Measurements from ENCODE around the gene KIF18A. TPM values are rescaled to one million over a fixed set of nuclear protein-coding genes. Genes with fewer than 3 reads are reported as not detected.

KIF18A gene
- total and polyA plus RNA-seq, 9 of the 15 experiments (the other 6 are each of a cell fraction or from before 2014, with no cell fraction given) = 15.1 to 36.1 (median 24.3) TPM

DNA sequence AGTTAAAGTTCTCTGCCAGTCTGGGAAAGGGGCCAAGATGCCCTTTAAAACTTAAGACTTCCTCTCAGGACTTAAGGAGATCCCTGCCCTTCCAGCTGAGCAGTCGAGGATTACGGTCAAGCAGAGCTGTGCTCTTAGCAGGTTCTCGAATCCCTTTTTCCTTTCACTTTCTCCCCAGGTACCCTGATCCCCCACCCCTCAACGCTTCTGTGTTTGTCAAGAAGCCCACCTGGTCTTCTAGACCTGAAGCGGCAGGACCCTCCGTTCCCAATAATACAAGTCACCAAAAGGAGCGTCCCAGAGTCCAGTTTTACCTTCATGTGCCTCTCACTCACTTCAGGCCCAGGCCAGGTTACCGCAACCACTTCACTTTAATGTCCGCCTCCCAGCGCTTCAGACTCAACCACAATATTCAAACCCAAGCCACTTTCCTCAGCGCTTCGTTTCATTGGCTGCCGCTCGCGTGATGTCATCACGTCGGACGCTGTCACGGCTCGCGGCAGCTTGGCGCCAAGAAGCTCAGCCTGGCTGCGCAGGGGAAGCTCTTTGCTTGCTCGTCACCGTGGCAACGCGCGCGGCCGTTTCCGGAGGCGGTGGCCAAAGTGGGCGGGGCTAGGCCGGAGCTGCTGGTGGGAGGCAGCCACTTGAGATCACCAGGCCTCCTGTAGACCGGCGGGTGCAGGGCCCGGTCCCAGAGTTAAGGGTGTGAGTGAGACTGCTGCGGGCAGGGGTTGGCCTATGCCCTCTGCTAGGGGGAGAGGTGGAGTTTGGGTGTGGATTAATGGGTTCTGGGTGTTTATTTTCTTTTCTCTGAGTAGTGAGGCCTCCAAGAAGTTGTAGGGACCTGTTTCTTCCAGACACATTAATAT, at the start of gene KIF18A, which contains the start of gene METTL15 (continued):
- TF ChIP-seq PCBP2 (IDR thresholded peaks at IDR 0.05; ENCODE audit: low read depth, low read length, poor library complexity, severe bottlenecking) = no peak
- no peak for TF ChIP-seq ZNF354B (CRISPR knock-in tag; IDR thresholded peaks at IDR 0.05)
- no peak for TF ChIP-seq SIX5 (IDR thresholded peaks at IDR 0.05; ENCODE audit: borderline replicate concordance in 1 of 2, insufficient read depth in 1 of 2, low read depth in 1 of 2, low read length in 2 of 2)
- no peak for TF ChIP-seq SMARCA4 (IDR thresholded peaks at IDR 0.05)
- TF ChIP-seq, protein P1, sequence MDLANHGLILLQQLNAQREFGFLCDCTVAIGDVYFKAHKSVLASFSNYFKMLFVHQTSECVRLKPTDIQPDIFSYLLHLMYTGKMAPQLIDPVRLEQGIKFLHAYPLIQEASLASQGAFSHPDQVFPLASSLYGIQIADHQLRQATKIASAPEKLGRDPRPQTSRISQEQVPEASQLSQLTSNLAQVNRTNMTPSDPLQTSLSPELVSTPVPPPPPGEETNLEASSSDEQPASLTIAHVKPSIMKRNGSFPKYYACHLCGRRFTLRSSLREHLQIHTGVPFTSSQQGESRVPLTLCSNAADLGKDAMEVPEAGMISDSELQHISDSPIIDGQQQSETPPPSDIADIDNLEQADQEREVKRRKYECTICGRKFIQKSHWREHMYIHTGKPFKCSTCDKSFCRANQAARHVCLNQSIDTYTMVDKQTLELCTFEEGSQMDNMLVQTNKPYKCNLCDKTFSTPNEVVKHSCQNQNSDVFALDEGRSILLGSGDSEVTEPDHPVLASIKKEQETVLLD (IDR thresholded peaks at IDR 0.05) = peak; percentile 97
- TF ChIP-seq, protein P2, sequence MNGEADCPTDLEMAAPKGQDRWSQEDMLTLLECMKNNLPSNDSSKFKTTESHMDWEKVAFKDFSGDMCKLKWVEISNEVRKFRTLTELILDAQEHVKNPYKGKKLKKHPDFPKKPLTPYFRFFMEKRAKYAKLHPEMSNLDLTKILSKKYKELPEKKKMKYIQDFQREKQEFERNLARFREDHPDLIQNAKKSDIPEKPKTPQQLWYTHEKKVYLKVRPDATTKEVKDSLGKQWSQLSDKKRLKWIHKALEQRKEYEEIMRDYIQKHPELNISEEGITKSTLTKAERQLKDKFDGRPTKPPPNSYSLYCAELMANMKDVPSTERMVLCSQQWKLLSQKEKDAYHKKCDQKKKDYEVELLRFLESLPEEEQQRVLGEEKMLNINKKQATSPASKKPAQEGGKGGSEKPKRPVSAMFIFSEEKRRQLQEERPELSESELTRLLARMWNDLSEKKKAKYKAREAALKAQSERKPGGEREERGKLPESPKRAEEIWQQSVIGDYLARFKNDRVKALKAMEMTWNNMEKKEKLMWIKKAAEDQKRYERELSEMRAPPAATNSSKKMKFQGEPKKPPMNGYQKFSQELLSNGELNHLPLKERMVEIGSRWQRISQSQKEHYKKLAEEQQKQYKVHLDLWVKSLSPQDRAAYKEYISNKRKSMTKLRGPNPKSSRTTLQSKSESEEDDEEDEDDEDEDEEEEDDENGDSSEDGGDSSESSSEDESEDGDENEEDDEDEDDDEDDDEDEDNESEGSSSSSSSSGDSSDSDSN (IDR thresholded peaks at IDR 0.05; ENCODE audit: borderline replicate concordance in 1 of 2, low read depth in 2 of 2, low read length in 2 of 2) = 0 out of 4 replicates have a peak, but pooled peaks of 1 of the 2 experiments have one; percentile 49
- TF ChIP-seq, protein P3, sequence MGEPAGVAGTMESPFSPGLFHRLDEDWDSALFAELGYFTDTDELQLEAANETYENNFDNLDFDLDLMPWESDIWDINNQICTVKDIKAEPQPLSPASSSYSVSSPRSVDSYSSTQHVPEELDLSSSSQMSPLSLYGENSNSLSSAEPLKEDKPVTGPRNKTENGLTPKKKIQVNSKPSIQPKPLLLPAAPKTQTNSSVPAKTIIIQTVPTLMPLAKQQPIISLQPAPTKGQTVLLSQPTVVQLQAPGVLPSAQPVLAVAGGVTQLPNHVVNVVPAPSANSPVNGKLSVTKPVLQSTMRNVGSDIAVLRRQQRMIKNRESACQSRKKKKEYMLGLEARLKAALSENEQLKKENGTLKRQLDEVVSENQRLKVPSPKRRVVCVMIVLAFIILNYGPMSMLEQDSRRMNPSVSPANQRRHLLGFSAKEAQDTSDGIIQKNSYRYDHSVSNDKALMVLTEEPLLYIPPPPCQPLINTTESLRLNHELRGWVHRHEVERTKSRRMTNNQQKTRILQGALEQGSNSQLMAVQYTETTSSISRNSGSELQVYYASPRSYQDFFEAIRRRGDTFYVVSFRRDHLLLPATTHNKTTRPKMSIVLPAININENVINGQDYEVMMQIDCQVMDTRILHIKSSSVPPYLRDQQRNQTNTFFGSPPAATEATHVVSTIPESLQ (CRISPR knock-in tag; IDR thresholded peaks at IDR 0.05) = no peak
- peak; percentile 92 for TF ChIP-seq CREM (IDR thresholded peaks at IDR 0.05; ENCODE audit: low read depth)
- TF ChIP-seq PHTF2 (CRISPR knock-in tag; IDR thresholded peaks at IDR 0.05) = no peak
- TF ChIP-seq ZNF134 (CRISPR knock-in tag; conservative IDR thresholded peaks at IDR 0.05) = no peak
- TF ChIP-seq KDM1A (IDR thresholded peaks at IDR 0.05) = no peak
- no peak for TF ChIP-seq ZNF121 (CRISPR knock-in tag; conservative IDR thresholded peaks at IDR 0.05)
- peak; percentile 87 for TF ChIP-seq TAF1 (IDR thresholded peaks at IDR 0.05; ENCODE audit: control insufficient read depth, extremely low read depth, insufficient read depth, low read length, severe bottlenecking)
- TF ChIP-seq, protein P4, sequence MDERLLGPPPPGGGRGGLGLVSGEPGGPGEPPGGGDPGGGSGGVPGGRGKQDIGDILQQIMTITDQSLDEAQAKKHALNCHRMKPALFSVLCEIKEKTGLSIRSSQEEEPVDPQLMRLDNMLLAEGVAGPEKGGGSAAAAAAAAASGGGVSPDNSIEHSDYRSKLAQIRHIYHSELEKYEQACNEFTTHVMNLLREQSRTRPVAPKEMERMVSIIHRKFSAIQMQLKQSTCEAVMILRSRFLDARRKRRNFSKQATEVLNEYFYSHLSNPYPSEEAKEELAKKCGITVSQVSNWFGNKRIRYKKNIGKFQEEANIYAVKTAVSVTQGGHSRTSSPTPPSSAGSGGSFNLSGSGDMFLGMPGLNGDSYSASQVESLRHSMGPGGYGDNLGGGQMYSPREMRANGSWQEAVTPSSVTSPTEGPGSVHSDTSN (CRISPR knock-in tag; IDR thresholded peaks at IDR 0.05; ENCODE audit: low read depth) = no peak
- TF ChIP-seq, protein P4 (tag; conservative IDR thresholded peaks at IDR 0.05; ENCODE audit: low read depth) = no peak
- TF ChIP-seq POLR2A (conservative IDR thresholded peaks at IDR 0.05) = peak; percentile 92
- TF ChIP-seq FOXK1 (CRISPR knock-in tag; IDR thresholded peaks at IDR 0.05; ENCODE audit: borderline replicate concordance) = no peak
- peak; percentile 87 for TF ChIP-seq MXI1 (IDR thresholded peaks at IDR 0.05; ENCODE audit: low read depth, low read length)
- no peak for TF ChIP-seq NCOA4 (IDR thresholded peaks at IDR 0.05; ENCODE audit: partially characterized antibody)

Measured in K562 (cell line).